Measurements from ENCODE around the gene C19orf25.

The C19orf25 gene

DNA sequence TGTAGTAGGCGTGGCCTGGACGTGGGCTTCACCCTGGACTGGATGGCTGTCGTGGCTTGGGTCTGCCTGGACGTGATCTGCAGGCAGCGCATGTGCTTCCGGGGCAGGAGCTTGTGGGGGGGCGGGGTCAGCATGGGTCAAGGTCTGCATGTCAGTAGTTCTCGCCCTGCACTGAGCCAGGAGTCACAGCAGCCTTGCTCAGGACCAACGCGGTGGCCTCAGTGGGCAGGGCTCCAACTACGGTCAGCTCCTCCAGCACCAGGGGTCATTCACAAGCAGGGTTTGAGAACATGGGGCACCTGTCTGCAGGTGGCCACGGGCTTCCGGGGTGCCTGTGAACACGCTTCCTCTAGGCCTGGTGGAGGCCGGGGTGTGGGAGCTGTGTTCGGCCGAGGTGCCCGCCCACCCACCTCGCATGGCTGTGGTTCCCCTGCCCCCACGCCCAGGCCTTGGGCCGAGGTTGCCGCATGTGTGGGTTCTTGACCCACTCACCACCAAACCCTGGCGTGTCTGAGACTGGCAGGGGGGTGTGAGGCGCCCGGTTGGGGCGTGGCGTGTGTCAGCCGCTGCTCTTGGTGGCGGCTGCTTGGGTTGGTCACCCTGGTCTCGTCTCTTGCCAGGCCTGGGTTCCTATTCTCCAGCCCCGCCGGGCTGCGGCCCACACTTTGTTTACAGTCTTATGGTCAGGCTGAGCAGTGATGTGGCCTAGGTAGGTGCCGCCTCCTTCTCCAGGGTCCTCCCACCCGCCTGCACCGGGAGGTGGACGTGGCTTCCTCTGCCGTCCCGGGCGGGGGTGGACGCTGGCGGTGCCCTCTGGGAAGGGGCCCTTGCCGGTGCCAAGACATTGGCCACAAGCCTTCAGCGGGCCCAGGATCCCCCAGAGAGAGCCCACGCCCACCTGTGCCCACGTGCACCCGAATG lies 45.6 kb downstream of the C19orf25 start:
- DNase-seq (ENCODE audit: low read depth, low spot score): no peak

- DNase-seq (ENCODE audit: low read depth, low spot score): no peak
Measured at GRCh38 chr19:1432507-1432887, 46.5 kb downstream of the C19orf25 start.

GRCh38 chr19:1431759-1432506 lies 47.1 kb downstream of the C19orf25 start:
- DNase-seq (ENCODE audit: low read depth, low spot score): no peak

DNA sequence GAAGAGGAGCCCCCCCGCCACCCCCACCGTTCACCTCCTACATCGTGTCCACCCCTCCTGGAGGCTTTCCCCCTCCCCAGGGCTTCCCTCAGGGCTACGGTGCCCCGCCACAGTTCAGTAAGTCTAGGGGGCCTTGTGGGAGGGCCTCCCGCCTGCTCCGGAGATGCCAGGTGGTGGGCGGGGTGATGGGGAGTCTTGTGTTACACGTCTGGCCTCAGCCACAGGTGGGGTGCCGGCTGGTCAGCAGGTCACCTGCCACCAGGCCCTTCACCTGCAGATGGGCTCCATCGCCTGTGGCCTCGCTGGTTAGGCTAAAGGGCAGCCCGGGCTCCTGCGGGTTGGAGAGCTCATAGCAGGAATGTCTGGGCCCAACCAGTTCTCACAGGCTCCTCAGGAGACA lies 48.8 kb downstream of the C19orf25 start:
- no peak for DNase-seq (ENCODE audit: low read depth, low spot score)

GRCh38 chr19:1429750-1430149 lies 49.3 kb downstream of the C19orf25 start:
- DNase-seq (ENCODE audit: low read depth, low spot score): no peak

- no peak for DNase-seq (ENCODE audit: low read depth, low spot score)
Measured at GRCh38 chr19:1428738-1429391, 50.1 kb downstream of the C19orf25 start.

DNA sequence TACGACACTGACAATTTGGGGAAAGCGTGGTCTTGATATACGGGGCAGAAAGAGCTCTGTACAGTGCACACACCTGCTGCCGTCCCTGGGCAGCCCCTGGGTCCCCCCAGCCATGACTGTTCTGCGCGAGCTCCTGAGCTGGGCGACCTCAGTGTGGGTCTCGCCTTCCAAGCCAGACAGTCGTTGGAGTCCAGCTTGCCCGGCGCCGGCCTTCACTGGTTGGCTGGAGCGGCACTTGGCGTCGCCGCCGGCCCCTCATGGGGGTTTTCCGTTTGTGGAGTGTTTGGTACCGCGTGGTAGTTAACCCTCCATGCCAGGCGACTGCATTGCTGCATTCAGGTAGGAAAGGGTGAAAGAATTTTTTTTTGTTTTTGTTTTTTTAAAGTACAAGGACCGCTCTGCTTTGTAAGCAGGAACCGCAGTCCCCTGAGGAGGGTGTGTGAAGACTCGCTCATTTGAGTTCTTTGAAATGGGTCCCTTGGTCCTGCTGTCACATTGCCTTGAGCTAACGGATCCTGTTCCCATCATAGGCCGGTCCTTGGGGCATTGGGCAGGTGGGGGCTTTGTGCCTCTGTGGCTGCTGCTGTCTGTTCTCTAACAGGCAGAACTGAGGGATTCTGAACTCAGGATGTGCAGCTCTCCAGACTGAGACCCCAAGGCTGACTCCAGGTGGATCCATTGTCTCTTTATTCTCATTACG lies 51.6 kb downstream of the C19orf25 start:
- DNase-seq (ENCODE audit: low read depth, low spot score): no peak

- no peak for DNase-seq (ENCODE audit: low read depth, low spot score)
Measured at GRCh38 chr19:1426736-1427135, 52.3 kb downstream of the C19orf25 start.

- no peak for DNase-seq (ENCODE audit: low read depth, low spot score)
Measured at GRCh38 chr19:1425902-1426301, 53.1 kb downstream of the C19orf25 start.

DNA sequence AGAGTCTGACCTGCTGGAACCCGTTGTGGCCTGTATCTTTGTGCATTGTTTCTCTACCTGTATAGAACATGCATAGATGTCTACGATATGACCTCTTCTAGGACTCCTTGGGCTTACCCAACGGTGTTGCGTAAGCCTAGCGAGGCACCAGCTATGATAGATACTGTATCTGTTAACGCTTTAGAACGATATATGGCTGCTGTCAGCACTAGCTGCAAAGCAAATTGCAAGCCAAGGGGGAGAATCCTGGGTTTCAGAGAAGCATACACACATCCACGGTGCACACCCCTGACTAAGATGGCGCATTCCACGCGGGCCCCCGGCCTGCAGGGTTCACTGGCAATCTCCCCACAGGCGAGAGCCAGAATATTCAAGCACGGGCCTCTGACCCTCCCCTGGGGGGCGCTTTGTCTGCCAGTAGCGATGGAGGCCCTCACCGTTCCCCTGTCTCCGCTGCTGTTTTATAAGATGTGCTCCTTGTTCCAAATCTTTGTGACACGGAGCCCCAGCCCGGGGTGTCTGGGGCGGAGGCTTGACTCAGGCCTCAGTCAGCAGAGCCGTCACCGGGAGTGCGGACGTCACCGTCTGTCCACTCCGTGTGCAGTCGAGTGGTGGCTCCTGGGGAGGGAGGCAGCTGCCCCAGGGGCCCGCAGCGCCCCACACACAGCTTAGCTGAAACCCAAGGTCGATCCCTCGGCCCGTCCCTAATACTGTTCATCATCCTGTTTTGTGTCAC lies 53.7 kb downstream of the C19orf25 start:
- DNase-seq (ENCODE audit: low read depth, low spot score): no peak

DNA sequence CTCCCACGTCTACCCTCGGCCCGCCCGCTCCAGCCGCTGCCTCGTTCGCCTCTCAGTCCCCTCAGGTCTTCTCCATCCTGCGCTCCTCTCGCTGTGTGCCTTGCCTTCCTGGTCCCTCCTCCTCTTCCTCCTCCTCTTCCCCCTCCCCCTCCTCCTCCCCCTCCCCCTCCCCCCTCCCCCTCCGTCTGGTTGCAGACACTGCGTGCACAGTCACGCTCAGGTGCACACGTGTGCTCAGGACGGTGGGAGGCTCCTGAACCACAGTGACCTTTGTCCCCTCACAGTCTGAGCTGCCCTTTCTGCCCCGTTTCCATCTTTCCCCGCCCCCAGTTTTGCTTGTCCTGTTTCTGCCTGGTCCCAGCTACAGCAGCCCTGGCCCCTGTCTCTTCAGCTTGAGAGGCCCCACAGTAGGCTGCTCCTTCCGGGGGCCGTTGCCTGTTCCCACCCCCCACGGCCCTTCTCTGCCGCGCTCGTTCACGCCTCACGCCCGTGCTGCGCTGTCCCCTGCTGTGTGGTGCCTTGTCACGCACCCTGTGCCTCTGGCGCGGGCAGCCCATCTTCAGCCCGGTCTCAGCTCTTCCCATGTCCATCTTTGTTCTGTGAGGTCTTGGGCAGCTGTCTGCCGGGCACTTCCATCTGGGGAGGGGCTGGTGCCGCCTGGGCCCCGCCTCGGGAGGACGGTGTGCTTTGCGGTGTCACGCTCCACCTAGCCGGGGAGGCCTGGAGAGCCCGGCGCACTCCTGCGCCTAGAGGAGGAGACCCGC lies 54.6 kb downstream of the C19orf25 start:
- DNase-seq (ENCODE audit: low read depth, low spot score): no peak

DNA sequence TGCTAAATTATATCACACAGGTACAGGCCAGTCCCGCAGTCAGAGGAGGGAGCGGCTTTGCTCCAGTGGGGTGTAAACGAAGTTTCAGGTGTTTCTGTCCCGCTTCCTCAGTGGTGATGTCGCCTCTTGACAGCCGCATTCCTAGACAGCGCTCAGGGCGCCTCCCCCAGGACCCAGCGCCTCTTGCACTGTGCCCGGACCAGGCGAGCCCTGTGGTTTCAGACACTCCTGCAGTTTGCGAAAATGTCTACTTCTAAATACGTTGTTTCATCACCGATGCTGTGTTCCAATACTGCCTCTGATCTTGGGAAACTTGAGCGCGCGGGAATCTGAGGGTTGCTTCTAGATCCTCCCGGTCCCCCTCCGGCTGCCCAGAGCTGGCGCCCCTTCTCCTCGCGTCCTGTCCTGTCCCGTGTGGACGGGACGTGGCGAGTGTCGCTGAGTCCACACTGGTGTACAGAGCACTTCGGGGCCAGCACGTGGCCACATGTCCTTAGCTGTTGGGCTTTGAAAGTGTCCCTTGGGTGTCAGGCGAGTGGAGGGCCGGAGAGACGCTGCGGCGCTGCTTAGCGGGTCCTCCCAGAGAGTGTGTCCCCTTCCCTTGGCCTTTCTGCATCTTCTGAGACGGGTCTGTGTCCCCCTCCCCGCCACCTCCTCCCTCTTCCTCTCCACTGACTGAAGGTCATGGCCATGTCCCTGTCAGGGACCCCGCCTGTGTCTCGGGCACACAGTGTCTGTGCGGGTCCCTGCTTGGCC lies 55.4 kb downstream of the C19orf25 start:
- no peak for DNase-seq (ENCODE audit: low read depth, low spot score)
